Medulla oblongata (tissue), 1 donor: ENCODE measurements around the gene INTS13.
"Not testable (repeated sequence)": the region's sequence is repeated elsewhere in the genome, so short reads cannot be mapped to it uniquely, and the experiment has no call there.

ENCODE experiments used
- DNase-seq: peaks from one replicate; pipeline ENCODE4 v3.0.0-alpha.2; 2015; ENCODE audit errors: extremely low spot score

INTS13 gene

GRCh38 chr12:26870491-26871419 lies 67.0 kb downstream of the INTS13 start:
- DNase-seq: no peak

GRCh38 chr12:26869908-26870459 lies 67.8 kb downstream of the INTS13 start:
- DNase-seq: no peak

- no peak for DNase-seq
Observed at GRCh38 chr12:26869104-26869494, 68.7 kb downstream of the INTS13 start.

GRCh38 chr12:26868447-26869103 lies 69.2 kb downstream of the INTS13 start:
- DNase-seq: no peak

- no peak for DNase-seq
Observed at GRCh38 chr12:26867080-26867479, 70.7 kb downstream of the INTS13 start.

- no peak for DNase-seq
Observed at GRCh38 chr12:26863515-26863914, 74.3 kb downstream of the INTS13 start.

- not testable (repeated sequence) for DNase-seq
Observed at GRCh38 chr12:26862787-26863186, 75.0 kb downstream of the INTS13 start.

GRCh38 chr12:26861690-26862089 lies 76.1 kb downstream of the INTS13 start:
- DNase-seq: no peak

GRCh38 chr12:26857465-26858176 lies 80.2 kb downstream of the INTS13 start:
- DNase-seq: no peak

GRCh38 chr12:26855337-26855736 lies 82.4 kb downstream of the INTS13 start:
- DNase-seq: no peak
